ENCODE measurements around the gene UBC. TPM values are rescaled to one million over a fixed set of nuclear protein-coding genes. Genes with fewer than 3 reads are reported as not detected.
A peak's percentile ranks its signal among the peaks of the same experiment; 100 is the strongest.

UBC gene
- total and polyA plus RNA-seq, 9 of the 15 experiments (the other 6 are each of a cell fraction or from before 2014, with no cell fraction given) = 533 to 1,153 (median 813) TPM

GRCh38 chr12:124914392-124915238 is at the start of gene UBC (continued):
- TF ChIP-seq ZBTB33 (CRISPR knock-in tag; IDR thresholded peaks at IDR 0.05) (peak; percentile 13; the same call in 1 of the 2 replicates), DLX4 (CRISPR knock-in tag; IDR thresholded peaks at IDR 0.05) (no peak), ZBTB34 (CRISPR knock-in tag; IDR thresholded peaks at IDR 0.05) (no peak), FOXO4 (CRISPR knock-in tag; IDR thresholded peaks at IDR 0.05) (no peak), HMGXB4 (CRISPR knock-in tag; IDR thresholded peaks at IDR 0.05) (peak; percentile 94), SMAD1 (IDR thresholded peaks at IDR 0.05; ENCODE audit: low read depth, low read length, partially characterized antibody) (peak; percentile 99), DNMT1 (IDR thresholded peaks at IDR 0.05) (peak; percentile 98; the same call in 1 of the 2 replicates), MTF1 (CRISPR knock-in tag; IDR thresholded peaks at IDR 0.05; ENCODE audit: borderline replicate concordance) (peak; percentile 57; the same call in 1 of the 2 replicates), CREB1 (IDR thresholded peaks at IDR 0.05) (peak; percentile 94), CREB1 (CRISPR knock-in tag; IDR thresholded peaks at IDR 0.05) (peak; percentile 97)
- TF ChIP-seq, protein P1, sequence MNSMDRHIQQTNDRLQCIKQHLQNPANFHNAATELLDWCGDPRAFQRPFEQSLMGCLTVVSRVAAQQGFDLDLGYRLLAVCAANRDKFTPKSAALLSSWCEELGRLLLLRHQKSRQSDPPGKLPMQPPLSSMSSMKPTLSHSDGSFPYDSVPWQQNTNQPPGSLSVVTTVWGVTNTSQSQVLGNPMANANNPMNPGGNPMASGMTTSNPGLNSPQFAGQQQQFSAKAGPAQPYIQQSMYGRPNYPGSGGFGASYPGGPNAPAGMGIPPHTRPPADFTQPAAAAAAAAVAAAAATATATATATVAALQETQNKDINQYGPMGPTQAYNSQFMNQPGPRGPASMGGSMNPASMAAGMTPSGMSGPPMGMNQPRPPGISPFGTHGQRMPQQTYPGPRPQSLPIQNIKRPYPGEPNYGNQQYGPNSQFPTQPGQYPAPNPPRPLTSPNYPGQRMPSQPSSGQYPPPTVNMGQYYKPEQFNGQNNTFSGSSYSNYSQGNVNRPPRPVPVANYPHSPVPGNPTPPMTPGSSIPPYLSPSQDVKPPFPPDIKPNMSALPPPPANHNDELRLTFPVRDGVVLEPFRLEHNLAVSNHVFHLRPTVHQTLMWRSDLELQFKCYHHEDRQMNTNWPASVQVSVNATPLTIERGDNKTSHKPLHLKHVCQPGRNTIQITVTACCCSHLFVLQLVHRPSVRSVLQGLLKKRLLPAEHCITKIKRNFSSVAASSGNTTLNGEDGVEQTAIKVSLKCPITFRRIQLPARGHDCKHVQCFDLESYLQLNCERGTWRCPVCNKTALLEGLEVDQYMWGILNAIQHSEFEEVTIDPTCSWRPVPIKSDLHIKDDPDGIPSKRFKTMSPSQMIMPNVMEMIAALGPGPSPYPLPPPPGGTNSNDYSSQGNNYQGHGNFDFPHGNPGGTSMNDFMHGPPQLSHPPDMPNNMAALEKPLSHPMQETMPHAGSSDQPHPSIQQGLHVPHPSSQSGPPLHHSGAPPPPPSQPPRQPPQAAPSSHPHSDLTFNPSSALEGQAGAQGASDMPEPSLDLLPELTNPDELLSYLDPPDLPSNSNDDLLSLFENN (IDR thresholded peaks at IDR 0.05; ENCODE audit: low read depth in 2 of 2, low read length in 2 of 2) = peak in 1 of 2 experiments; percentile 85; a peak in 3 of 4 replicates

Measured in K562 (cell line).